Mesothelial cell of epicardium (in vitro differentiated cells): ENCODE measurements around the gene PLEKHH3. TPM values are rescaled to one million over a fixed set of nuclear protein-coding genes. Genes with fewer than 3 reads are reported as not detected.

Source experiments
- DNase-seq, 2 experiments: peaks; one replicate each; pipeline ENCODE4 v3.0.0; 2021; ENCODE audit warnings: low spot score in 2 of 2; ENCODE audit not compliant: unreplicated experiment in 2 of 2
- H3K27ac Mint-ChIP-seq: 2 replicates; pipeline ENCODE4 v1.8.0; 2021; ENCODE audit warnings: mixed read lengths
- H3K27me3 Mint-ChIP-seq: 2 replicates; pipeline ENCODE4 v1.8.0; 2021; ENCODE audit warnings: low read depth, mixed read lengths
- H3K36me3 Mint-ChIP-seq: 2 replicates; pipeline ENCODE4 v1.8.0; 2021; ENCODE audit warnings: mixed read lengths
- H3K4me1 Mint-ChIP-seq: 2 replicates; pipeline ENCODE4 v1.8.0; 2021; ENCODE audit warnings: mixed read lengths
- H3K4me3 Mint-ChIP-seq: 2 replicates; pipeline ENCODE4 v1.8.0; 2021; ENCODE audit warnings: mild to moderate bottlenecking, moderate library complexity, mixed read lengths
- H3K9me3 Mint-ChIP-seq: 2 replicates; pipeline ENCODE4 v1.8.0; 2021; ENCODE audit warnings: mixed read lengths
- CTCF ChIP-seq: fragments of 200-600 bp; sonication (generic); IDR thresholded peaks from one replicate; pipeline ENCODE4 v1.5.0; 2021; ENCODE audit warnings: antibody characterized with exemption; ENCODE audit not compliant: unreplicated experiment
- total RNA-seq: library from RNA; stranded (reverse); gene quantifications from 3 replicates; pipeline ENCODE4 v1.2.1, GENCODE V29; 2021

PLEKHH3 gene
- total RNA-seq, 1 donor from 2014 or later: 35.9 TPM

- Mint-ChIP-seq H3K4me3 (peak within 1 kb of the TSS; percentile 89), H3K9me3 (peaks cover 6% of the 10 kb centered on the region), H3K36me3 (peaks cover 12% of the 10 kb centered on the region), H3K27me3 (no peaks in the 10 kb centered on the region), H3K4me1 (peaks cover 26% of the 10 kb centered on the region), H3K27ac (peak within 1 kb of the TSS; percentile 92)
- TF ChIP-seq CTCF: no peak
- DNase-seq: peak; percentile 88 to 92
Observed at GRCh38 chr17:42659079-42659931, 17.5 kb downstream of the PLEKHH3 start, which contains the start of gene TUBG2. TSS of gene TUBG2 (plus strand) at chr17:42659284. CDS start at chr17:42659504, 220 bp downstream.

- Mint-ChIP-seq H3K4me3 (peak overlapping the region; percentile 10), H3K9me3 (peaks cover 6% of the 10 kb centered on the region), H3K36me3 (peaks cover 7% of the 10 kb centered on the region), H3K4me1 (peaks cover 38% of the 10 kb centered on the region), H3K27me3 (no peaks in the 10 kb centered on the region), H3K27ac (no peak overlapping the region)
- TF ChIP-seq CTCF: no peak
- no peak for DNase-seq
Observed at GRCh38 chr17:42657824-42658588, 18.8 kb downstream of the PLEKHH3 start.

GRCh38 chr17:42655528-42655927, 21.3 kb downstream of the PLEKHH3 start:
- Mint-ChIP-seq H3K27me3 (no peaks in the 10 kb centered on the region), H3K4me3 (no peak overlapping the region), H3K36me3 (no peaks in the 10 kb centered on the region), H3K27ac (no peak overlapping the region), H3K9me3 (peaks cover 6% of the 10 kb centered on the region), H3K4me1 (peaks cover 34% of the 10 kb centered on the region)
- no peak for DNase-seq
- TF ChIP-seq CTCF: no peak

- H3K36me3 Mint-ChIP-seq: no peaks in the 10 kb centered on the region
- H3K4me1 Mint-ChIP-seq: peaks cover 20% of the 10 kb centered on the region
- H3K27me3 Mint-ChIP-seq: peaks cover under 1% of the 10 kb centered on the region
- peak overlapping the region; percentile 57 for H3K4me3 Mint-ChIP-seq
- TF ChIP-seq CTCF: no peak
- peak in 1 of 2 experiments; percentile 48 for DNase-seq
- H3K27ac Mint-ChIP-seq: peak overlapping the region; percentile 71
- peaks cover 6% of the 10 kb centered on the region for H3K9me3 Mint-ChIP-seq
Observed at GRCh38 chr17:42653179-42654124, 23.3 kb downstream of the PLEKHH3 start.

GRCh38 chr17:42651392-42651791, 25.4 kb downstream of the PLEKHH3 start:
- H3K27ac Mint-ChIP-seq: no peak overlapping the region

More at GRCh38 chr17:42651392-42651791, 25.4 kb downstream of the PLEKHH3 start:
- TF ChIP-seq CTCF: no peak
- no peaks in the 10 kb centered on the region for H3K9me3 Mint-ChIP-seq
- H3K4me1 Mint-ChIP-seq: peaks cover 20% of the 10 kb centered on the region
- no peak overlapping the region for H3K4me3 Mint-ChIP-seq
- DNase-seq: no peak
- peaks cover 2% of the 10 kb centered on the region for H3K27me3 Mint-ChIP-seq
- H3K36me3 Mint-ChIP-seq: no peaks in the 10 kb centered on the region
